Heart left ventricle (tissue), 16 donors: ENCODE data around the gene FASTK. TPM values are rescaled to one million over a fixed set of nuclear protein-coding genes. Genes with fewer than 3 reads are reported as not detected.

Experiments used
- ATAC-seq, 4 donors: fragments of 200-7000 bp; cut with Tn5 transposase; one replicate each; pipeline ENCODE4 v1.9.1; 2020 to 2022; ENCODE audit warnings: moderate library complexity in 4 of 4, mild to moderate bottlenecking in 3 of 4, moderate number of reproducible peaks in 1 of 4
- DNase-seq, 5 donors: peaks; one replicate each; pipeline ENCODE4 v3.0.0-alpha.2; 2020
- H3K27ac ChIP-seq, 12 donors: fragments of 200-600 bp; sonication (generic) in 4 of 12; one replicate each; pipeline versions ENCODE4 v1.5.0 to v1.8.0; 2016 to 2022; ENCODE audit warnings: mild to moderate bottlenecking in 2 of 12
- H3K27me3 ChIP-seq, 9 donors: fragments of 200-600 bp; sonication (generic) in 2 of 9; one replicate each; pipeline versions ENCODE4 v1.5.1 to v1.8.0; 2016 to 2022; ENCODE audit warnings: mild to moderate bottlenecking in 3 of 9
- H3K36me3 ChIP-seq, 9 donors: fragments of 200-600 bp; sonication (generic) in 2 of 9; one replicate each; pipeline versions ENCODE4 v1.5.0 to v1.8.0; 2018 to 2022; ENCODE audit warnings: mild to moderate bottlenecking in 2 of 9
- H3K4me1 ChIP-seq, 12 donors: fragments of 200-600 bp; sonication (generic) in 4 of 12; one replicate each; pipeline versions ENCODE4 v1.5.0 to v1.8.0; 2016 to 2022; ENCODE audit warnings: mild to moderate bottlenecking in 3 of 12
- H3K4me3 ChIP-seq, 12 donors: fragments of 200-600 bp; sonication (generic) in 4 of 12; one replicate each; pipeline versions ENCODE4 v1.5.0 to v1.8.0; 2017 to 2022; ENCODE audit warnings: mild to moderate bottlenecking in 9 of 12, moderate library complexity in 4 of 12
- H3K9me3 ChIP-seq, 12 donors: fragments of 200-600 bp; sonication (generic) in 4 of 12; one replicate each; pipeline versions ENCODE4 v1.5.0 to v1.8.0; 2016 to 2022; ENCODE audit warnings: mild to moderate bottlenecking in 1 of 12
- POLR2A ChIP-seq, 2 donors: fragments of 450-650 bp; IDR thresholded peaks; one replicate each; pipeline ENCODE4 v1.6.1; 2017; ENCODE audit warnings: antibody characterized with exemption in 2 of 2, mild to moderate bottlenecking in 2 of 2, moderate library complexity in 2 of 2
- WGBS, 4 donors: extraction: QIAGEN DNeasy Blood & Tissue Kit in 2 of 4; methylation state at CpG; one replicate each; pipeline versions ENCODE4 v1.1.5 to v1.1.7; 2013 to 2018; 5-methylcytosine and 5-hydroxymethylcytosine counted together
- intact Hi-C, 10 donors: fragments of 100-400 bp; cut with DNase I; formaldehyde crosslinking; loops; one replicate each; pipeline versions ENCODE4 v1.11.1 to v1.14.2; 2022
- polyA plus RNA-seq, 2 donors: library from polyadenylated mRNA; stranded (reverse); fragments of 200-250 nt; gene quantifications; one replicate each; pipeline ENCODE4 v1.2.3, GENCODE V29; 2013
- total RNA-seq, 9 donors: library from RNA; depleted of rRNA in 2 of 9; stranded (reverse); fragments of >200 nt in 2 of 9; fragmentation: NEBNext Ultra II Directional in 3 of 9; extraction: Animal tissue kit (Norgen Biotek cat#: 25700) in 3 of 9; gene quantifications; one replicate each; pipeline versions ENCODE4 v1.1.0 to v1.2.4, GENCODE V29; 2016 to 2023
- TF ChIP-seq, protein P1 (sequence below), 12 donors: fragments of 200-600 bp; sonication (generic) in 4 of 12; IDR thresholded peaks; one replicate each; pipeline versions ENCODE4 v1.5.0 to v1.8.0; 2018 to 2022; ENCODE audit warnings: antibody characterized with exemption in 12 of 12, mild to moderate bottlenecking in 5 of 12
- donor health status: ischemic (EF 13 %, LVEDD 7.1; RV severe dilation, severe dysfunction).
- donor health status: healthy with polysubstance abuse.
- donor health status: DM: no; HTN: yes; CAD: no.
- donor health status: DM: no; HTN: no; CAD: no.
- donor health status: ischemic (EF 25% LVEDD 6.9; RV normal size, moderate dysfunction).
- donor health status: ischemic (EF 25% LVEDD 5.7; RV mildly dilated, moderate dysfunction).
- donor health status: healthy.
- donor health status: DM: yes; HTN: yes; CAD: no.
- donor health status: ischemic (EF 35%, LVEDD 5.7; RV mildly dilated, moderate dysfunction).
- donor health status: nonischemic (EF 11% LVEDD 7.7; RV severe dilation, severe dysfunction).
- donor health status: DM: yes; HTN: yes; CAD: no.
- donor health status: PGD.
- donor health status: ischemic (EF 29% LVEDD 5.4; RV normal size, mild dysfunction).
- donor health status: nonischemic (EF 23%, LVEDD 6.1; RV moderate dilation, normal function).

The FASTK gene
- total and polyA plus RNA-seq, 11 donors, result 59.9 to 168 (median 77.7) TPM

DNA sequence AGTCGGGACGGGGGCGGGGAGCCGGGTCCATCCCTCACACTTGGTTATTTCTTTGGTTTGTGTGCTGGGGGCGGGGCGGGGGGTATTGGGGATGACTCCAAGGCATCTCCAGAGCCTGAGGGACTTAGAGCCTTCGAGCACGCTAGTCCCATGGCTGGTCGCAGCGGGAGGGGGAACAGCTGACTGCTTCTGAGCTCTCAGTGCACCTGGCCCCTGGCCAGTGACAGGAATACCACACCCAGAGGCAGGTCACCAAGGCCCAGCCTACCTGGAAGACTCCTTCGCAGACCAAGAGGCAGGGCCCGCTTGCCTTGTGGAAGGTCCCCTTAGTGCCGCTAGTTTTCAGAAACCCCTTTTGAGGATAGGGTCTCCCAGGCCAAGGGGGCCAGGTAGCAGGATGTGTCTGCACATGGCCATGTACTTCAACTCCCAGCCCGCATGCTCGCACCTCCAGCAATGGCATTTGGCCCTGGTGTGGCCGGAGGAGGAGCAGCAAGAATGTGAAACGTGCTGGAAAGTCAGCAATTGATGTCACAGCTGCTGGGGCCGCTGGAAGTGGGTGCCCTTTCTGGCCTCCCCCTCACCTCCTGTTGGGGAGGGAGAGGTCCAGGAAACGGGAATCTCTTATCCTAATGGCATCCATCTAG is 46.0 kb upstream of the FASTK start:
- Histone ChIP-seq H3K27me3 (no peaks in the 10 kb centered on the region), H3K4me1 (peaks cover 0 to 32% (median 9%) of the 10 kb centered on the region in 12 donors), H3K9me3 (no peaks in the 10 kb centered on the region), H3K27ac (no peak overlapping the region), H3K4me3 (peak overlapping the region in 1 of 12 donors; percentile 55), H3K36me3 (peaks cover 0 to 76% (median 42%) of the 10 kb centered on the region in 9 donors)
- intact Hi-C loops, result loop anchor here in 4 of 10 donors (10.0 kb wide), 1 partner anchor 118 kb away; the partner anchor contains the start of gene SMARCD3 (in 4 of the 4)
- no peak for TF ChIP-seq POLR2A (IDR thresholded peaks at IDR 0.05)
- TF ChIP-seq, protein P1, sequence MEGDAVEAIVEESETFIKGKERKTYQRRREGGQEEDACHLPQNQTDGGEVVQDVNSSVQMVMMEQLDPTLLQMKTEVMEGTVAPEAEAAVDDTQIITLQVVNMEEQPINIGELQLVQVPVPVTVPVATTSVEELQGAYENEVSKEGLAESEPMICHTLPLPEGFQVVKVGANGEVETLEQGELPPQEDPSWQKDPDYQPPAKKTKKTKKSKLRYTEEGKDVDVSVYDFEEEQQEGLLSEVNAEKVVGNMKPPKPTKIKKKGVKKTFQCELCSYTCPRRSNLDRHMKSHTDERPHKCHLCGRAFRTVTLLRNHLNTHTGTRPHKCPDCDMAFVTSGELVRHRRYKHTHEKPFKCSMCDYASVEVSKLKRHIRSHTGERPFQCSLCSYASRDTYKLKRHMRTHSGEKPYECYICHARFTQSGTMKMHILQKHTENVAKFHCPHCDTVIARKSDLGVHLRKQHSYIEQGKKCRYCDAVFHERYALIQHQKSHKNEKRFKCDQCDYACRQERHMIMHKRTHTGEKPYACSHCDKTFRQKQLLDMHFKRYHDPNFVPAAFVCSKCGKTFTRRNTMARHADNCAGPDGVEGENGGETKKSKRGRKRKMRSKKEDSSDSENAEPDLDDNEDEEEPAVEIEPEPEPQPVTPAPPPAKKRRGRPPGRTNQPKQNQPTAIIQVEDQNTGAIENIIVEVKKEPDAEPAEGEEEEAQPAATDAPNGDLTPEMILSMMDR (IDR thresholded peaks at IDR 0.05), result no peak
- ATAC-seq, result no peak
- 72 to 80% (median 75%) methylated on average over 17 to 19 of the region's 19 CpGs for WGBS, 4 donors
- DNase-seq, result no peak

DNA sequence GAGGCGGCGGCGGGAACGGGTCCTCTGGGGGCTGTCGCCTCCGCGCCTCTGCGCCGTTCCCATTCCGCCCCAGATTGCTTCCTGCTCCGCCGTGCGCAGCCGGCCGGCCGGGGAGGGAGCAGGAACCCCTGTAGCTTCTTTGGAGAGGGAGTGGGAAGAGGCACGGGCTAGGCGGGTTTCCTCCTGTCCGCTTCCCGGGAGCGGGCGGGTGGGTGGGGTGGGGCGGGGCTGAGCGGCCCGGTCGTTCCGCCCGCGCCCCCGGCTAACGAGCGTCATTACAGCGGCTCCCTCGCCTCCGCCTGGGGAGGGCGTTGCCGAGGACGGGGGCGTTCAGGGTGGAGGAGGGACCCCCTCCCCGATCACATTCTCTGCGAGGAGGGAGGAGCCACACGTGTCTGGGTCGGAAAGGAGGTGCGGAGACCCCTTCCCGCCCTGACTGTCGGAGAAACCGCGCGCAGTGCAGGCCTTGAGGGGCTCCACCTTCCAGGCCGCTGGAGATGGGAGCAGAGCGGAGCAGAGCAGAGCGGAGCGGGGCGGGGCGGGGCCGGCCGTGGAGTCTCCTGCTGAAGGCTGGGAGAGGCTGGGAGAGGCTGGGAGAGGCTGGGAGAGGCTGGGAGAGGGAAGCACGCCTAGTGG is 45.4 kb upstream of the FASTK start:
- TF ChIP-seq, protein P1 (IDR thresholded peaks at IDR 0.05), result no peak
- TF ChIP-seq POLR2A (IDR thresholded peaks at IDR 0.05), result no peak
- peaks cover 0 to 32% (median 9%) of the 10 kb centered on the region in 12 donors for H3K4me1 ChIP-seq
- peak overlapping the region; percentile 37 to 63 (median 55) for H3K4me3 ChIP-seq
- no peaks in the 10 kb centered on the region for H3K9me3 ChIP-seq
- H3K36me3 ChIP-seq, result peaks cover 0 to 76% (median 42%) of the 10 kb centered on the region in 9 donors
- 10 to 17% (median 13%) methylated on average over 27 to 58 of the region's 58 CpGs for WGBS, 4 donors
- no peaks in the 10 kb centered on the region for H3K27me3 ChIP-seq
- ATAC-seq, result peak; percentile 8 to 46 (median 21)
- intact Hi-C loops, result loop anchor here in 9 of 10 donors (1.0 to 10.0 kb wide), 5 partner anchors 43 to 177 kb away; partner anchors contain the start of gene SMARCD3 (in 4 of the 9)
- DNase-seq, result peak in 1 of 5 donors; percentile 64
- H3K27ac ChIP-seq, result peak overlapping the region in 6 of 12 donors; percentile 26 to 62 (median 35)

DNA sequence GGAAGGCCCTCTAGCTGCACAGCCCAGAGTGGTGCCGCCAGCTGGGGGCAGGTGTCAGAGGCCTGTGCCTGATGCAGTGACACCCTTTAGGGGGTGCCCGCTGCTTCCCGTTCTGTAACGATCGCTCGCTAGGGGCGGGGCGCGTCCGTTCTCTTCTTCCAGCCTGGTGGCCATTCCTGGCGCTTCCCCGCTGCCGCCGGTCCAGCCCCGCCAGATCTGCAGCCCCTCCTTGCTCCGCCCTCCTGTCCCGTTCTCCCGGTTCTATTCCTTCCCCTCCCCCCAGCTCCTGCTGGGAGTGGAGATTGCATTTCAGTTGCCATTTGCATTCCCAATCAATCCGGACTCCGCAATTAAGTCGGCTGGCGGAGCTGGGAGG is 44.8 kb upstream of the FASTK start:
- DNase-seq, result peak in 4 of 5 donors; percentile 53 to 78 (median 62)
- Histone ChIP-seq H3K4me1 (peaks cover 0 to 32% (median 9%) of the 10 kb centered on the region in 12 donors), H3K9me3 (no peaks in the 10 kb centered on the region), H3K27ac (peak overlapping the region in 7 of 12 donors; percentile 15 to 62 (median 32)), H3K4me3 (peak overlapping the region; percentile 37 to 63 (median 55)), H3K36me3 (peaks cover 0 to 76% (median 42%) of the 10 kb centered on the region in 9 donors), H3K27me3 (no peaks in the 10 kb centered on the region)
- WGBS, 4 donors, result 3 to 19% (median 9%) methylated on average over 18 to 22 of the region's 22 CpGs
- peak; percentile 37 to 66 (median 60) for ATAC-seq
- intact Hi-C loops, result loop anchor here in 9 of 10 donors (1.0 to 10.0 kb wide), 5 partner anchors 43 to 177 kb away; partner anchors contain the start of gene SMARCD3 (in 4 of the 9)
- TF ChIP-seq POLR2A (IDR thresholded peaks at IDR 0.05), result no peak
- TF ChIP-seq, protein P1 (IDR thresholded peaks at IDR 0.05), result peak in 8 of 12 donors; percentile 8 to 53 (median 36)
